Prostate gland (tissue), 2 donors: ENCODE measurements around the gene VOPP1.

Source experiments
- CTCF ChIP-seq, 4 experiments: fragments of 200-600 bp in 2 of 4; fragments of 450-650 bp in 2 of 4; sonication (generic) in 2 of 4; IDR thresholded peaks; 1 replicate in 3 of 4; 2 replicates in 1 of 4; pipeline ENCODE4 v1.5.1; 2016 to 2019; ENCODE audit warnings: antibody characterized with exemption in 4 of 4, mild to moderate bottlenecking in 2 of 4, moderate library complexity in 2 of 4
- POLR2AphosphoS5 ChIP-seq: sonication (generic); formaldehyde crosslinking; IDR thresholded peaks from one replicate; pipeline ENCODE4 v1.6.1; 2017; ENCODE audit warnings: antibody characterized with exemption

- TF ChIP-seq CTCF (IDR thresholded peaks at IDR 0.05) = no peak
- TF ChIP-seq POLR2AphosphoS5 = no peak
These were observed 39.1 kb downstream of the VOPP1 start for GRCh38 chr7:55533050-55533728.
